ENCODE results near the gene ABRAXAS1.

Gene ABRAXAS1

DNA sequence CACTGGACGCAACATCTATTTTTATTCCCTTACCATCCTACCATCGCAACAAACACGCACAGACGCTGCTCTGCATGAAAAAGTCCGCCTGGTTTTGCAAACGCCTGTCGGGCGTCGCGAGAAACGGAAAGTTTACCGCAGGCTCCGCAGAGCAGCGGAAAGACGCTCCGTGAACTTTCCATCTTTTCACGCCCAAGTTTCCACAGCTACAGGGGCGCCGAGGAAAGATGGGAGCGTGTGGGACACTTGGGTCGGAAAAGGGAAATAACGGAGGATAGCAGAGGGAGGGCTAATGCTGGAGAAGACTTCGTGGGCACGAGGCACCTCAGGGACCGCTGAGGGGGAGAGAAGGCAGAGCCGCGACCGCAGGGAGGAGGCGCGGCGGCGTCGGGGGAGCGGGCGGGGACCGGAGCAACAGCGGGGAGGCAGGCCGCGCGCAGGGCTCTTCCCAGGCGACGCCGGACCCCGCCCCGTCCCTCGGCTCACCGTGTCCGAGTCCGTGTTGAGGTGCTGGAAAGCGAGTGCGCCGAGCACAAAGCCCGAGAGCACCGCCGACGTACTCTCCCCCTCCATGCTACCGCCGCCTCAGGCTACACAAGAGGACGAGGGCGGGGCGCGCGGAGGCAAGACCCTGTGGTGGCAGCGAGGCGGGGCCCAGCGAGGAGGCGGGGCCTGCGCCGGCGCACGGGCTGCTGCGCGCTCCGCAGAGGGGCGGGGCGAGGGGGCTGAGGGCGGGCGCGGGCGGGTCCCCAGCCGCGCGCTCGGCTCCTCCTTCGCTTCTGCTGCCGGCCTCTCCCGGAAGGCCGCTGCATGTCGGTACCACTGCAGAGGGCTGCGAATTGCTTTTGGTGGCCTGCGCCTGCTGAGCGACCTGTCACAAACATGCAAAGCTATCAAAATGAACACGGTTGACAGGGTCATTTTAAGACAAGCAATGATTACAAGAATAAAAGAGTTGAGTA is at the start of gene ABRAXAS1 (continued):
- TF ChIP-seq, protein P1, sequence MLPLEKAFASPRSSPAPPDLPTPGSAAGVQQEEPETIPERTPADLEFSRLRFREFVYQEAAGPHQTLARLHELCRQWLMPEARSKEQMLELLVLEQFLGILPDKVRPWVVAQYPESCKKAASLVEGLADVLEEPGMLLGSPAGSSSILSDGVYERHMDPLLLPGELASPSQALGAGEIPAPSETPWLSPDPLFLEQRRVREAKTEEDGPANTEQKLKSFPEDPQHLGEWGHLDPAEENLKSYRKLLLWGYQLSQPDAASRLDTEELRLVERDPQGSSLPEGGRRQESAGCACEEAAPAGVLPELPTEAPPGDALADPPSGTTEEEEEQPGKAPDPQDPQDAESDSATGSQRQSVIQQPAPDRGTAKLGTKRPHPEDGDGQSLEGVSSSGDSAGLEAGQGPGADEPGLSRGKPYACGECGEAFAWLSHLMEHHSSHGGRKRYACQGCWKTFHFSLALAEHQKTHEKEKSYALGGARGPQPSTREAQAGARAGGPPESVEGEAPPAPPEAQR (tag by site-specific recombination; IDR thresholded peaks at IDR 0.05), result no peak
- TF ChIP-seq ZNF654 (tag by site-specific recombination; IDR thresholded peaks at IDR 0.05; ENCODE audit: low read depth) (no peak), MEIS1 (CRISPR knock-in tag; IDR thresholded peaks at IDR 0.05; ENCODE audit: borderline replicate concordance) (no peak), ZNF585B (tag by site-specific recombination; IDR thresholded peaks at IDR 0.05) (no peak), ZNF768 (tag by site-specific recombination; IDR thresholded peaks at IDR 0.05) (no peak), ZNF16 (tag by site-specific recombination; IDR thresholded peaks at IDR 0.05; ENCODE audit: low read depth) (no peak), ZNF398 (tag by site-specific recombination; IDR thresholded peaks at IDR 0.05) (peak; percentile 89), GLI2 (tag by site-specific recombination; IDR thresholded peaks at IDR 0.05; ENCODE audit: borderline replicate concordance, low read depth) (no peak), ZNF37A (tag by site-specific recombination; IDR thresholded peaks at IDR 0.05) (no peak), SALL2 (tag by site-specific recombination; IDR thresholded peaks at IDR 0.05; ENCODE audit: borderline replicate concordance) (no peak), ZNF132 (tag by site-specific recombination; IDR thresholded peaks at IDR 0.05; ENCODE audit: borderline replicate concordance) (no peak), WT1 (tag by site-specific recombination; IDR thresholded peaks at IDR 0.05) (peak; percentile 34; the same call in 1 of the 2 replicates), TRIM28 (IDR thresholded peaks at IDR 0.05; ENCODE audit: borderline replicate concordance, low read length) (no peak), HOXA7 (CRISPR knock-in tag; IDR thresholded peaks at IDR 0.05; ENCODE audit: borderline replicate concordance) (no peak), ZNF629 (tag by site-specific recombination; IDR thresholded peaks at IDR 0.05) (peak; percentile 47), ZNF747 (tag by site-specific recombination; IDR thresholded peaks at IDR 0.05) (no peak), ZNF76 (tag by site-specific recombination; IDR thresholded peaks at IDR 0.05; ENCODE audit: borderline replicate concordance, low read depth) (peak; percentile 41; the same call in 1 of the 2 replicates), ZNF391 (tag by site-specific recombination; IDR thresholded peaks at IDR 0.05; ENCODE audit: borderline replicate concordance, low read depth) (no peak; the same call in 1 of the 2 replicates), ZFP3 (tag by site-specific recombination; IDR thresholded peaks at IDR 0.05; ENCODE audit: low read depth) (no peak), ZNF18 (tag by site-specific recombination; IDR thresholded peaks at IDR 0.05) (no peak), ZNF843 (tag by site-specific recombination; IDR thresholded peaks at IDR 0.05) (no peak), TCF7L2 (IDR thresholded peaks at IDR 0.05; ENCODE audit: borderline replicate concordance, low read depth, low read length) (no peak), ZNF175 (tag by site-specific recombination; IDR thresholded peaks at IDR 0.05) (no peak)
- TF ChIP-seq, protein P2, sequence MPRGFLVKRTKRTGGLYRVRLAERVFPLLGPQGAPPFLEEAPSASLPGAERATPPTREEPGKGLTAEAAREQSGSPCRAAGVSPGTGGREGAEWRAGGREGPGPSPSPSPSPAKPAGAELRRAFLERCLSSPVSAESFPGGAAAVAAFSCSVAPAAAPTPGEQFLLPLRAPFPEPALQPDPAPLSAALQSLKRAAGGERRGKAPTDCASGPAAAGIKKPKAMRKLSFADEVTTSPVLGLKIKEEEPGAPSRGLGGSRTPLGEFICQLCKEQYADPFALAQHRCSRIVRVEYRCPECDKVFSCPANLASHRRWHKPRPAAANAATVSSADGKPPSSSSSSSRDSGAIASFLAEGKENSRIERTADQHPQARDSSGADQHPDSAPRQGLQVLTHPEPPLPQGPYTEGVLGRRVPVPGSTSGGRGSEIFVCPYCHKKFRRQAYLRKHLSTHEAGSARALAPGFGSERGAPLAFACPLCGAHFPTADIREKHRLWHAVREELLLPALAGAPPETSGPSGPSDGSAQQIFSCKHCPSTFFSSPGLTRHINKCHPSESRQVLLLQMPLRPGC (tag by site-specific recombination; IDR thresholded peaks at IDR 0.05), result no peak
- TF ChIP-seq, protein P3, sequence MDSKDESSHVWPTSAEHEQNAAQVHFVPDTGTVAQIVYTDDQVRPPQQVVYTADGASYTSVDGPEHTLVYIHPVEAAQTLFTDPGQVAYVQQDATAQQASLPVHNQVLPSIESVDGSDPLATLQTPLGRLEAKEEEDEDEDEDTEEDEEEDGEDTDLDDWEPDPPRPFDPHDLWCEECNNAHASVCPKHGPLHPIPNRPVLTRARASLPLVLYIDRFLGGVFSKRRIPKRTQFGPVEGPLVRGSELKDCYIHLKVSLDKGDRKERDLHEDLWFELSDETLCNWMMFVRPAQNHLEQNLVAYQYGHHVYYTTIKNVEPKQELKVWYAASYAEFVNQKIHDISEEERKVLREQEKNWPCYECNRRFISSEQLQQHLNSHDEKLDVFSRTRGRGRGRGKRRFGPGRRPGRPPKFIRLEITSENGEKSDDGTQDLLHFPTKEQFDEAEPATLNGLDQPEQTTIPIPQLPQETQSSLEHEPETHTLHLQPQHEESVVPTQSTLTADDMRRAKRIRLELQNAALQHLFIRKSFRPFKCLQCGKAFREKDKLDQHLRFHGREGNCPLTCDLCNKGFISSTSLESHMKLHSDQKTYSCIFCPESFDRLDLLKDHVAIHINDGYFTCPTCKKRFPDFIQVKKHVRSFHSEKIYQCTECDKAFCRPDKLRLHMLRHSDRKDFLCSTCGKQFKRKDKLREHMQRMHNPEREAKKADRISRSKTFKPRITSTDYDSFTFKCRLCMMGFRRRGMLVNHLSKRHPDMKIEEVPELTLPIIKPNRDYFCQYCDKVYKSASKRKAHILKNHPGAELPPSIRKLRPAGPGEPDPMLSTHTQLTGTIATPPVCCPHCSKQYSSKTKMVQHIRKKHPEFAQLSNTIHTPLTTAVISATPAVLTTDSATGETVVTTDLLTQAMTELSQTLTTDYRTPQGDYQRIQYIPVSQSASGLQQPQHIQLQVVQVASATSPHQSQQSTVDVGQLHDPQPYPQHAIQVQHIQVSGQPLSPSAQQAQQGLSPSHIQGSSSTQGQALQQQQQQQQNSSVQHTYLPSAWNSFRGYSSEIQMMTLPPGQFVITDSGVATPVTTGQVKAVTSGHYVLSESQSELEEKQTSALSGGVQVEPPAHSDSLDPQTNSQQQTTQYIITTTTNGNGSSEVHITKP (tag by site-specific recombination; IDR thresholded peaks at IDR 0.05), result peak; percentile 35
- TF ChIP-seq, protein P4, sequence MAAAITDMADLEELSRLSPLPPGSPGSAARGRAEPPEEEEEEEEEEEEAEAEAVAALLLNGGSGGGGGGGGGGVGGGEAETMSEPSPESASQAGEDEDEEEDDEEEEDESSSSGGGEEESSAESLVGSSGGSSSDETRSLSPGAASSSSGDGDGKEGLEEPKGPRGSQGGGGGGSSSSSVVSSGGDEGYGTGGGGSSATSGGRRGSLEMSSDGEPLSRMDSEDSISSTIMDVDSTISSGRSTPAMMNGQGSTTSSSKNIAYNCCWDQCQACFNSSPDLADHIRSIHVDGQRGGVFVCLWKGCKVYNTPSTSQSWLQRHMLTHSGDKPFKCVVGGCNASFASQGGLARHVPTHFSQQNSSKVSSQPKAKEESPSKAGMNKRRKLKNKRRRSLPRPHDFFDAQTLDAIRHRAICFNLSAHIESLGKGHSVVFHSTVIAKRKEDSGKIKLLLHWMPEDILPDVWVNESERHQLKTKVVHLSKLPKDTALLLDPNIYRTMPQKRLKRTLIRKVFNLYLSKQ (tag by site-specific recombination; IDR thresholded peaks at IDR 0.05; ENCODE audit: borderline replicate concordance), result no peak
